SK-N-MC (cell line): ENCODE results near the gene CYP2J2.

Experiments used
- EZH2 ChIP-seq: fragments of 200-600 bp; sonication (generic); IDR thresholded peaks from one replicate; pipeline ENCODE4 v1.6.1; 2017; ENCODE audit warnings: antibody characterized with exemption
- FOXP2 ChIP-seq: optimal IDR thresholded peaks from 2 replicates; pipeline ENCODE3; 2011; ENCODE audit warnings: mild to moderate bottlenecking, moderate library complexity; ENCODE audit not compliant: insufficient read depth; ENCODE audit errors: extremely low read length, control extremely low read depth
- POLR2AphosphoS5 ChIP-seq: IDR thresholded peaks from 2 replicates; pipeline ENCODE4 v1.6.1; 2012; ENCODE audit warnings: mild to moderate bottlenecking, low read depth, low read length, borderline replicate concordance

DNA sequence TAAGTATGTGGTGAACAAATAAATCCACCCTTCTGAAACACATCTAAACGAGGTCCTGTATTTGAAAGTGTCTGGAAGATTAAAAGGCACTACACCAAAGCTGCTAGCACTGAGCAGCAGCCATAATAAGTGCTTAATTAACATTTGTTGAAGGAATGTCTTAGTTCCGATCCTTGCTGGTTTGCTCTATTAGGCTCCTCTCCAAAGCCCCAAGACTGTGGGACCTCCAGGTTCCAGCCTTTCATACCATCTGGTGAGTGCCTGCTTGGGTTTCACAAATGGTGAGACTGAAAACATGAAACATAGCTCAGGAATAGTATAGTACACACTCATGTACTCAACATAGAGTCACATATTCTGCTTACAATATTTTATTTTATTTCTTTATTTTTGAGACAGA lies 640 bp upstream of the CYP2J2 start:
- TF ChIP-seq FOXP2 = no peak
- no peak for TF ChIP-seq EZH2
- TF ChIP-seq POLR2AphosphoS5 = no peak
